B cell (primary cell): ENCODE data around the gene FRMD4A.

Experiments
- EZH2 ChIP-seq: IDR thresholded peaks from 2 replicates; pipeline ENCODE4 v1.6.1; 2012; ENCODE audit warnings: borderline replicate concordance, low read depth, mild to moderate bottlenecking, moderate library complexity, low read length; ENCODE audit not compliant: insufficient read depth, poor library complexity, severe bottlenecking
- TF ChIP-seq, protein P1 (sequence below): fragments of 200-600 bp; IDR thresholded peaks from one replicate; pipeline ENCODE4 v1.8.0; 2022; ENCODE audit warnings: antibody characterized with exemption, mild to moderate bottlenecking

DNA sequence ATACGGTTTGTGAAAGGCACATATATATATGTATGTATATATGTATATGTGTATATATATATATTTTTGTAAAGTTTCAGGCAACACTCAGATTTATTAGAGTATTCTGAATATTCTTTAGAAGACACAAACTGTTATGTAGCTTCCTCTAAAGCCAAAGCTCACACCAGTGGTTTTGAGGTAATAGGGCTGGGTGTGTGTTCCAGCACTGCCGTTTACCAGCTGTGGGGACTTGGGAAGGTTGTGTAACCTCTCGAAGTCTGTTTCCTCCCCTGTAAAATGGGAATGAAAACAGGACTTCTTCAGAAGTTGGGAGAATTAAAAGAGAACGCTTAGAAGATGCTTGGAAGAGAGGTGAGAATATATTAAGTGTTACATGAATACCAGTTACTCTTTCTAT, 649.2 kb downstream of the FRMD4A start:
- TF ChIP-seq, protein P1, sequence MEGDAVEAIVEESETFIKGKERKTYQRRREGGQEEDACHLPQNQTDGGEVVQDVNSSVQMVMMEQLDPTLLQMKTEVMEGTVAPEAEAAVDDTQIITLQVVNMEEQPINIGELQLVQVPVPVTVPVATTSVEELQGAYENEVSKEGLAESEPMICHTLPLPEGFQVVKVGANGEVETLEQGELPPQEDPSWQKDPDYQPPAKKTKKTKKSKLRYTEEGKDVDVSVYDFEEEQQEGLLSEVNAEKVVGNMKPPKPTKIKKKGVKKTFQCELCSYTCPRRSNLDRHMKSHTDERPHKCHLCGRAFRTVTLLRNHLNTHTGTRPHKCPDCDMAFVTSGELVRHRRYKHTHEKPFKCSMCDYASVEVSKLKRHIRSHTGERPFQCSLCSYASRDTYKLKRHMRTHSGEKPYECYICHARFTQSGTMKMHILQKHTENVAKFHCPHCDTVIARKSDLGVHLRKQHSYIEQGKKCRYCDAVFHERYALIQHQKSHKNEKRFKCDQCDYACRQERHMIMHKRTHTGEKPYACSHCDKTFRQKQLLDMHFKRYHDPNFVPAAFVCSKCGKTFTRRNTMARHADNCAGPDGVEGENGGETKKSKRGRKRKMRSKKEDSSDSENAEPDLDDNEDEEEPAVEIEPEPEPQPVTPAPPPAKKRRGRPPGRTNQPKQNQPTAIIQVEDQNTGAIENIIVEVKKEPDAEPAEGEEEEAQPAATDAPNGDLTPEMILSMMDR: no peak
- no peak for TF ChIP-seq EZH2
